NK-92 (cell line): ENCODE measurements around the gene WRNIP1.
"Not testable (repeated sequence)": the region's sequence is repeated elsewhere in the genome, so short reads cannot be mapped to it uniquely, and the experiment has no call there.

Experiments
- DNase-seq: peaks from one replicate; lab custom pipeline; 2025; ENCODE audit not compliant: unreplicated experiment; lab: John Stamatoyannopoulos, UW

The WRNIP1 gene

DNA sequence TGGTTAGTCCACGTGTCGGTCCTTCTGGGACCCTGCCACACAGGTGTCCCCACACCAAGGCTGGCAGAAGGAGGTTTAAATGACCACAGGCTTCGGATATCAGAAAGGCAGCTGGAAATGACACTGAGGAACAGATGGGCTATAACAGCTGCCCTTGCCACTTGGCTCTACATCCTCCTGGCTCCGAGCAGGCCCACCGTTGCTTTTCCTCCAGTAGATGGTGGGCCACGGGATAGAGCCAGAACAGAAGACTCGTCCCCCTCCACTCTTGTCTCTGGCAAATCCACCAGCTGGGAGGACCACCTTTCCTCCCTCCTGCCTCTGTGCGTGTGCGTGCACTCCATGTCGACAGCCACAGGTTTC lies 17.6 kb downstream of the WRNIP1 start:
- no peak for DNase-seq

DNA sequence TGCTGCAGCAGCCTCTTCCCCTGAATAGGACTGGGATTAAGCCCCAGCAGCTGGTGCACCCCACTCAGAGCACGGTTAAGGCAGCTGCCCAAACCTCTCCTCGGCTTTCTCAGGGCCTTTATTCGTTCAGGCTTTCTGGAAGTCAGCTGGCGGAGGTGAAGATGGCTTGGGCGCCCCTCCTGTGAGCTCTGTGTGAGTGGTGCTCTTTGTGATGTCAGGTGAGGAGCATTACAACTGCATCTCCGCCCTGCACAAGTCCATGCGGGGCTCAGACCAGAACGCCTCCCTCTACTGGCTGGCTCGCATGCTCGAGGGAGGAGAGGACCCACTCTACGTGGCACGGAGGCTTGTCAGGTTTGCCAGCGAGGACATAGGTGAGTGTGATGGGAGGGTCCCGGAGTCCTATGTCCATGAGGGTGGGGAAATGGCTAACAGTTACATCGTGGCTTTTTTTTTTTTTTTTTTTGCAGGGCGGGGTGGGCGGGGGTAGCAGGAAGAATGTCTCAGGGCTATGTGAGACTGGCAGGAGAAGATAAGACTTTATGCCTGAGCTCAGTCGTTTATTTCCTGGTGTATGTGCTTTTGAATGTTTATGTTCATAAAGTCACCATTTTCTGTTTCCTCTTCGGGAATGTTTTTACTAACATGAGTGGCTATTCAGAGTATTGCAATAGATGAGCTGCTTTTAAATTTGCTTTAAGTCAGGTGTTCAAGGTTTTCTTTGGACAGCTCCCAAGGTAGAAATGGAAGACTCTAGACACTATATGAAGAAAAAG lies 18.2 kb downstream of the WRNIP1 start:
- DNase-seq, result no peak

DNA sequence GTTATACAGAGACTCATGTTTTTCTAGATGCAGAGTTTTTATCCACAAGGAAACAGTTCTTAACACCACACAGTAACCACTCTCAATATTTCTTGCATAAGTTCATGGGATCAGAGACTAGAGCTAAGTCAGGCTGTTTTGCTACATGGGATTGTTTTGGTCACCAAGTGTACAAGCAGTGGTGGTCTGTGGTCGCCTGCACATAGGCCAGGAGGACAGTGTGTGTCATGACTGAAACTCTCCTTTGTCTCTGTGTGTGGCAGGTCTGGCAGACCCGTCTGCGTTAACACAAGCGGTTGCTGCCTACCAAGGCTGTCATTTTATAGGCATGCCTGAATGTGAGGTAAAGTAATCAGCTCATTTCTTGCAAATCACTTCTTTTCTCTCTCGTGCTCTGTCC lies 18.9 kb downstream of the WRNIP1 start:
- no peak for DNase-seq

DNA sequence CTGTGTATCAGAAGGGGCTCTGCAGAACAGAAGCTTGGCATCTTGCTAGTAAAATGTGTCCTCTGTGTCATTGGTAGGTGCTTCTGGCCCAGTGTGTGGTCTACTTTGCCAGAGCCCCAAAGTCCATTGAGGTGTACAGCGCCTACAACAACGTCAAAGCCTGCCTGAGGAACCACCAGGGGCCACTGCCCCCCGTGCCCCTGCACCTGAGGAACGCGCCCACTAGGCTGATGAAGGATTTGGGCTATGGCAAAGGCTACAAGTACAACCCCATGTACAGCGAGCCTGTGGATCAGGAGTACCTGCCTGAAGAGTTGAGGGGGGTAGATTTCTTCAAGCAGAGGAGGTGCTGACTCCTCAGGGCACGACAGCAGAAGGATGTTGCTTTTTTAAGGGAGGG lies 19.7 kb downstream of the WRNIP1 start:
- no peak for DNase-seq

DNA sequence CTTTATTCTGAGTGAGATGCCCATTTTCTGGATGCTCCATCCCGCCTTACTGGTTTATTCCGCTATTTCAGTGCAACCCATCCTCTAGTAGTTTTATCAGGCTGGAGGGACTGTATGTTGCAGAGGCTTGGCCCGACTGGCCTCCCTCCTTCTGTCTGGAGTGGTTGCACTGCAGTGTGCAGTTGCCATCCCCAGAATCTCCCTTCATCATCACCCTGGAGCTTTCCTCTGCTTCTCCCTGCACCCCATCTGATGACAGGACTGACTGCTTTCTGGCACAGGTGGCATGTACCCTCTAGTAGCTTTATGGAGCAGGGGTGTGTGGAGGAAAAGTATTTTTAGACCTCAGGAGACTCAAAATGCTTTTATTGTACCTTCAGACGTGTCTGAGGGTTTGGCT lies 21.1 kb downstream of the WRNIP1 start:
- DNase-seq, result no peak

DNA sequence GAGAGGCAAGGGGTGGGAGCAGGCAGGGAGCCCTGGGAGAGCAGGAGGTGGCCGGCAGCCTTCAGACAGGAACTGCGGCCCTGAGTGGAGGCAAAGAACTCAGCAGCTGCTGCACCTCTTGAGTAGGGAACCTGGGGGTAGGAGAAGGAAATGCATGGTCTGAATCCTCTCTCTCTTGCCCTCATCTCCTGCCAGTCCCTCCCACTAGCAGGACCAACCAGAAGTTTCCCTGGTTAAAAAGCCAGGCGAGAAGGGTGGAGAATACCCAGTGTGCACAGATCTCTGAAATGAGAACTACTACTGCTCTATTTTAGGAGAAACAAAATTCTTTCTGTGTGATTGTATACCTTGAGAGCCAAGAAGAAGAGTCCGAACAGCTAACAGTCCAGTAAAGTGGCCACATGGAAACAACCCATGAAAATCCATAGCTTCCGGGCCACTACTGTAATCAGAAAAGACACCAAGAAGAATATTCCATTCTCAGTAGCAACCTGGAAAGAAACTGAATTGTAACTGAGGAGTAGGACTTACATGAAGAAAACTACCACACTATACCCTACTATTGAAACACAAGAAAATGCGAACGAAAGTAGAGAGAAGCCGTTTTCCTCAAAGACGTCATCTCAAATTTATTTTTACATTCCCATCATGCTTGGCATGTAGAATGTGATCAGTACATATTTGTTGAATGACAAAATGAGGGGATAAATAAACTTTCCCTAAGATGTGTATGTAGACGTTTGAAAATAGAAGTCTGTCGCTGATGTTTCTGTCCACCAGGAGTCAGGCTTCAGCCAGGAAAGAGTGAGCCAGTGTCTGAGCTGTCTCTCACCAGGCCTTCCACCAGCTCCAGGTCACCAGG lies 25.6 kb downstream of the WRNIP1 start:
- DNase-seq, result no peak

DNA sequence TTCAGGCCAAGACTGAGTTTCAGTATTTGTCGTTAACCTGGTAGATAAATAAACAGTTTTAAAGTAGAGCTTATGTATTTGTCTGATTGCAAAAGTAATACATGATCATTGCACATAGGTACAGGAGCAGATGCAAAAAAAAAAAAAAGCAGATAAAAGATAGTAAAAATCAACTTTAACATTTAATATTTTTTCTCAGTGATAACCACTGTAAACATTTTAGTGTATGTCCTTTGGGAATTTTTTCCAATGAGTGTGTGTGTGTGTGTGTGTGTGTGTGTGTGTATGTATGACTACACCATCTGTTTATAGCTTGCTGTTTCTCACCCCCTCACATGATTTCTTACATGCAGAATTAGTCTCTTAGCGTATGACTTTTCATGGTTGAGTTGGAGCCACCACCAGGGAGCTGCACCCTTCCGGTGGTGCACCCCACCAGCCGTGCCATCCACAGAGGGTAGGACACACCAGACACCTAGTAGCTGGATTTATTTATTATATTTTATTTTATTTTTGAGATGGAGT lies 26.3 kb downstream of the WRNIP1 start:
- no peak for DNase-seq

DNA sequence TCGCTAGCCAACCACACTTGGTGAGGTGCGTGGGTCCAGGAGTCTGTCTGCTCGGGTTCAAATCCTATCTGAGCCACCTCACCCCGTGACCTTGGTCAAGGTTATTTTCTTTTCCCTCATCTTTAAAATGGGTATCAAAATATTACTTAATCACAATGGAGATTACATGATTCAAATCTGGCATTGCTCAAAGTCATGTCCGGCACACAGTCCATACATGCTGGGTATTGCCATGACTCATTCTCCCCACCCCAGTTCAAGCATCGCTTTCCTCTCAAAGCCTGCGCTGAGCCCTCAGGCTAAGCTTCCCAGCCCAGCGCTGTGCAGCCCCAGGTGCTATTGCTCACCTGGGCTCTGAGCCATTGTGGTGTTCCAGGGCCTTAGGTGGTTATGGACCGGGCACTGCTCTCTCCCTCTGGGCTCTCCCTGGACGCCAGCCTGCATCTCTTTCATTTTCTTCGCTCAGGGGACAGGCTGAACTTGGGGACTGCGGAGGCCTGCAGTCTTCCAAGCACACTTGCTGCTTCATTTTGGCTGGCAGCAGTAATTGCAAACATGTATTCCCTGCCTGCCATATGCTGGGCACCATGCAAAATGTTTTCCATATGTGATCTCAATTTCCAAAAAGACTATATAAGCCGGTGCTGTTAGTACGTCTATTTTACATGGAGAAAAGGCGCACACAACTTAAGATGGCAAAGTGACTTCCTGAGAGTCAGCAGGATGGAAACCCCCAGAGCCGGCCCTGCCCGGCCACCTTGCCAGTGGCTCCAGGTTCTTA lies 27.3 kb downstream of the WRNIP1 start:
- no peak for DNase-seq

DNA sequence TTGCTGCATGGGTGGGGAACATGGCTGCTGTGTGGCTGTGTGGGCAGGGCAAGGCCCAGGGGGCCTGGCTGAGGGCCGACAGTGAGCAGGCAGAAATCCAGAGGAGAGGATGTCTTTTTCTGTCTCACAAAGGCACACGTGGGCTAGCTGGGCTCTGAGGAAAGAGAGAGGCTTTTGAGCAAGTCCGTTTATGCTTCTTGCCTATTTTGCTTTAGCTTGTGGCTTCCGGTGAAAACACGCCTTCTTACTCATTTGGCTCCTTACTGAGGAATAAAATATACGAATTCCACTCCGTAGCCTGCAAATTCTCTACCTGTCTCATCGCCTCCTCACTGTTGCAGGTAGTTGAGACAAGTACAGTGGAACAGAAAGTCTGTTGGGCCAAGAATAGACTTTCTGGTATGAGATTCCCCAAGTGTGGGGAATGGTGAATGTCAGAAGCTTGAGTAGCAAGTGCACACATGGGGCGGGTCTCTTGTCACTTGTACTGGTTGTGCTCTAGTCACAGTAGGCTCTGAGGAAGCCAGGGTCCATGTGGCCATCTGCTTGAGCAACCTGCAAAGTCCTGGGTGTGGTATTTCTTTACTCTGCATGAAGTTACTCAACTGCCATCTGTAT lies 28.4 kb downstream of the WRNIP1 start:
- no peak for DNase-seq

DNA sequence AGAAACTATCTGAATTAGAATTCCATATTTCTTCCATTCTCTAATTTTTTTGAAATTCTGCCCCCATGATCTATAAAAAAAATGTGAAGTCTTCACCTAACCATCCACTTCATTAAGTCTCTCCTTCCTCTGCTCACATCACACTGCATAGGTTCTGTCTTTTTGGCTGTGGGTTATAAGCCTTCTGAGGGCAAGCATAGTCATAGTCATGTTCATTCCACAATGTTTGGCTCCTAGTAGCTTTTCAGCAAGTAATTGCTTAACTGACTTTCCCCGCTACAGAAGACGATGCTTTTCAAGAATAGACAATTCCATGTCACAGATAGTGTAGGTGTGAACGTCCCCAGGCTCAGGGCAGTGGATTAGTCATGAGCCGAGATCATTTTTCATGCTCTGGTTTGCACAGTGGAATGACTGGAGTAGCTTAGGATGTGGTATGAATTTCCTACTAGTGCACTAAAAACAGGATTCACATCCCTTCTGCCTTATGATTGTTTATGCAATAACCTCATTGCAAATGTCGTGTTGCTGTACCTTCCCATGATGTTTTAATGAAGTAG lies 29.1 kb downstream of the WRNIP1 start:
- no peak for DNase-seq

DNA sequence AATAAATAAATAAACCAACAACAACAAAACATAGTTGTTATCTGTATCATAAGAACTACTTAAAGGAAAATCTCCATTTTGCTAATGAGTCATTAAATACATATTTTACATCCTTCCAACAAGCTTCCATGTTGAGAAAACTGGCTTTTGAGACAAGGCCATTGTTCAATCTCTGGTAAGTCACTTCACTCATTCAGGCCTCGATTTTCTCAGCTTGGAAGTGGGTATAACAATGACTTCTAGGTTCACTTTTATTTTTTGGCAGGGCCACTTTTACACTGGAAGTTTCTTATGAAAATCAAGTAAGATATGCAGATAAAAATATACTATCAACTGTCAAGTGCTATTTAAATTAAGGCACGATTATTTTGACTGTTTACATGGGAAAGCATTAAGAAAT lies 30.0 kb downstream of the WRNIP1 start:
- no peak for DNase-seq

DNA sequence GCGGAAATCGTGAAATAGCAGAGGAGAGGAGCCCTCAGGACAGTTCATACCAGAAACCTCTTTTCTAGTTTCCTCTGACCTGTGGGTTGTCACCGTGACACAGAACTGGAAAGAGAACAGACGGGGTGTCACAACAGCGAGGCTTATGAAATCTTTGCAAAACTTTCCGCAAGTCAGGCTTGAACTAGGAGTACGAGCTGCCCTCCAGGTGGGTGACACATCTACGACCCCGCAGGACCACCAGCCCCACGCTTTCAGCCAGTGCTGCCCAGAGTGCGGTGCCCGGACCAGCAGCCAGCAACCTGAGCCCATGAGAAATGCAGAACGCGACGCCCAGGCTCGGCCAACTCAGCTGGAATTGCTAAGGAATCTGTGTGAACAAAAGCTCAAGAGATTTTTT lies 30.8 kb downstream of the WRNIP1 start:
- DNase-seq, result no peak

DNA sequence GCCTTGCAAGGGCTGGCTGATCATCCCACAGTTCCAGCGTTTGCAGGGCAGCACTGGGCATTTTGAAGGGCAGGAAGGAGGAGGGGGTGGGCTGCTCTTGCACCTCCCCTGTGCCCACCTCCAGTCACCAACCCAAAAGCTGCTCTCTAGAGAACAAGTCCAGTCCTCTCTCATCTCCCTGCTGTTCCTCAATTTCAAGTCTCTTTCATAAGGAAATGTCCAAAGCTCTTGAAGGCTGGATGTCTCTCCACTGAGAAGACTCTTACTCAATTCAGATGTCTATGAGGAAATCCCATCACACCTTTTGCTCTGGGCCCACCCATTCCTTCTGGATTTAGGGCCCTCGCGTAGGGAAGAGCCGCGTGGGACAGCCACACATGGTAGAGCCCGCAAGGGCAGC lies 31.7 kb downstream of the WRNIP1 start:
- DNase-seq, result no peak

DNA sequence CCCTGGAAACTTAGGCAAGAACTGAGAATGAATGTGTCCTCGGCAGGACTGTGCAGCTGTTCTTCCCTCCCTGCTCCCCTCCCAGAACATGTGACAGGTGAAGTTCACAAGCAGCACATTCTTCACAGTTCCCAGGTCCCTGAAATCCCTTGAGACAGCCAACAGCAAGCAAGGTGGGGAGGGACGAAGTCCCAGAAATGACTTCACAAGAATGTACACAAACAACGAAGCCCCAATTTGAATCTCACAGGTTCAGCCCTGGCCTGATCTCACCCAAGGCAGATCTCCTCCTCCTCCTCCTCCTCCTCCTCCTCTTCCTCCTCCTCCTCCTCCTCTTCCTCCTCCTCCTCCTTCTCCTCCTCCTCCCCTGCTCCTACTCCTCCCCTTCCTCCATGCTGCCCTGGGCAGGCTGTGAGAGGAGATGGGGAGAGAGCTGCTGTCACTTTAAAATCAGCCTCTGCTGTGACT lies 32.4 kb downstream of the WRNIP1 start:
- DNase-seq, result no peak

DNA sequence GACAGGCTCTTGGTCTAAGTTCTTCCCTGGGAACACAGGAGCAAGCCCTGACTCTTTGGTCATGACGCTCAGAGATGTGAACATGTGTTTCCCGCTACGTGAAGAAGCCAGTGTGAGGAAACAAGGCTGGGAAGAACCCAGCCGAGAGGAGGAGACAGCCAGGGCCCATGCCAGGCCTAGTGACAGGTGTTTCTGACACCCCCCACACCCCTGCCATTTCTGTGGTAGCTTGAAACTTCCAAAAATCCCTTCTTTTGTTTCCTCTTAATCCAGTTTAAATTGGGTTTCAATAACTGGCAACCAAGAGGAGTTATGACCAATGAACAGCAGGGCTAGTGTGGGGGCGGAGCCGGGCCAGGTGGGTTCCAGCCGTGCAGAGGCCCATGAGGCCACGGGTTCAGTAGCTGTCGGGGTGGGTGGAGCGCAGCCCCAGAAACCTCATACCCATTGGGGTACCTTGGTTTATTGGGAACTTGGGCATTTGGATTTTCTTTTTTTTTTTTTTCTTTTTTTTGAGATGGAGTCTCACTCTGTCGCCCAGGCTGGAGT lies 33.5 kb downstream of the WRNIP1 start:
- no peak for DNase-seq

DNA sequence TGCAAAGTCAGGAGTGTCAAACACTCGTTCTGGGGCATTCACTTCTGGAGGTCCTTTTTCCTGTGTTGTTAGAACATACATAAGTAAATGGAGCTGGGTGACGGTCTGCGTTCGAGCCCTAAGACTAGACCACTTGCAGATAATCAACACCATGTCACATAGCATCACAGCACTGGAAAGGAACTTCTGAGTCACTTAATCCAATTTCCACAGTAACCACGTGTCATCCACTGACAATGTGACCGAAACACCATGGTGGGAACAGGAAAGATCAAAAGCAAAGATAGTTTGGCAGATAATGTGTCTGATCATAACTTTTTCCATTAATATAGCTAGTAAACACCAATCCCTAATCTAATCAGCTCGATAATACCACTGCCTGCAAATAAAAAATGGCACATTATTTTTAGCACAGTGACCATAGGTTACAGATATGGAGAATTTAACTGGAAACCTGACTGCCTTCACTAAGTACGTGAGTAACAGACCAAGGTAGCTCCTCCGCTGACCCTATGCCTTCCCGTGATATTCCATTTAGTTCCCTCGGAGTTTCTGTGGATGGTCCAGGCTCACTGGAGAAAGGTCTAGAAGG lies 34.8 kb downstream of the WRNIP1 start:
- no peak for DNase-seq

DNA sequence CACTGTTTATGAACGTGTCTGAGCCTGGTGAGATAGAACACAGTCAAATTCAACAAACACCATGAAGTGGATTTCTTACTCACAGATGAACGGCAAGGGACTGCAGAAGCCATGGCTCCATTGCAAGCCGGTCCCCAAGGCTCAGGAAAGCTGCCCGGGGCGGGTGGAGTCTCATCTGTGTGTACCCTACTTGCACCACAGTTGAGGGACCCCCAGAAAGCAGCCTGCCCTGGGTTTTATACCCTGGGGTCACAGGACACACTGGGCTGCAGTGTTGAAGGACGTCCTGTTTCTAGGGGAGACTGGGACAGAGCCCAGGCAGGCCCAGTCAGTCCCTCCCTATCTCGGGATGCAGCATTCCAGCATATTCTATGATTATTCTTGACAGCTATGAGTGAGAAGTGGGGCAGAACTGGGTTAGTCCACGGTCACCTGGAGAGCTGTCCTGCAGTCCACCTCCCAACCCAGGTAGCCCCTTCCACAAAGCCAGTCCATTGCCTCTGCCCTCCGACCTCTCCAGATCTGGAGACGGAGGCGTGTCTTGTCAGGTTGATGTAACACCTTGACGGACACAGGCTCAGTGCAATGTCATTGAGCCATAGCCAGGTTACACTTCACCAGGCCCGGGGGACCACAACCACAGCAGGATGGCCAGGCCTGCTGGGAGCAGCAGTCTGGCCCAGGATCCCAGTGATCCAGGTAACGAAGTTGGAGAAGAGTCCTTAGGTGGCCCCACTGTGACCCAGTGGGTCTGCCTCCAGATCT lies 35.5 kb downstream of the WRNIP1 start:
- DNase-seq, result no peak

DNA sequence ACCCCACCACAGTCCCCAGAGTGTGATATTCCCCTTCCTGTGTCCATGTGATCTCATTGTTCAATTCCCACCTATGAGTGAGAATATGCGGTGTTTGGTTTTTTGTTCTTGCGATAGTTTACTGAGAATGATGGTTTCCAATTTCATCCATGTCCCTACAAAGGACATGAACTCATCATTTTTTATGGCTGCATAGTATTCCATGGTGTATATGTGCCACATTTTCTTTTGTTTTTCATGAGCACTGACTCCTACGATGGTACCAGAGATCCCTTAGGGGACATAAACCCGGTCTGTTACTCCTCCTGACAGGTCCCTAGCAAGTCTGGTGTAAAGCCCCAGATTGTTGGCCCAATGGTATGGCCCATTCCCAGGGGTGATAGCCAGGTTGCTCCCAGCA lies 36.5 kb downstream of the WRNIP1 start:
- DNase-seq, result not testable (repeated sequence)

DNA sequence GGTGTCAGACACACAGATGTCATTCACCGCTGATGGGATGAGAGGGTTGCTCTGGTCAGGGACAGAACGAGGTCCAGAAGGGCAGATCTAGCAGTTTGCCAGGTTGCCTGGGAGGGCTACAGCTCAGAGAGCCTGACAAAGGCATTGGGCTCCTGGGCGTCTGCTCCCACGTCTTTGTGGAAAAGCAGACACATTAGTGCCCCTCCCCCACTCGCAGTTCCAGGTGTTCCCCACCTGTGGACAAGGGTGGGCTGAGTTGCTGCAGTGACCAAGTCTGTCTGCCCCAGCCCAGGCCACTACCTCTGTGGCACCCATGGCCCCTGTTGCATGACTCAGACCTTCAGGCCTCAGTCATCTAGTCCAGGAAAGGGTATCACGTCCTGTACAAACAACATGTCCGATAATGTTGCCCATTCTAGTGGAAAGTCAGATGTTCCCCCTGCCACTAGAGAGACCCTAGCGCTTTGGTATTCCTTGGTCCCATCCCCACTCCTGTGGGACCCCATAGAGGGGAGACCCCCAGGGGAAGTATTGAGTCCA lies 37.4 kb downstream of the WRNIP1 start:
- no peak for DNase-seq
